Testis (tissue), 5 donors: ENCODE results near the gene TIMM23B. TPM values are rescaled to one million over a fixed set of nuclear protein-coding genes. Genes with fewer than 3 reads are reported as not detected.
"Not testable (repeated sequence)": the region's sequence is repeated elsewhere in the genome, so short reads cannot be mapped to it uniquely, and the experiment has no call there.

Source experiments
- DNase-seq: peaks from one replicate; pipeline ENCODE4 v3.0.0-alpha.2; 2019
- H3K27ac ChIP-seq, 2 donors: fragments of 200-600 bp; sonication (generic); one replicate each; pipeline ENCODE4 v1.5.1; 2019
- H3K27me3 ChIP-seq: fragments of 200-600 bp; sonication (generic); one replicate; pipeline ENCODE4 v1.5.1; 2019
- H3K36me3 ChIP-seq: fragments of 200-600 bp; sonication (generic); one replicate; pipeline ENCODE4 v1.5.1; 2017; ENCODE audit warnings: low read depth; ENCODE audit errors: missing control alignments
- H3K4me1 ChIP-seq: fragments of 200-600 bp; sonication (generic); one replicate; pipeline ENCODE4 v1.5.1; 2019
- H3K4me3 ChIP-seq, 2 donors: fragments of 200-600 bp; sonication (generic); one replicate each; pipeline ENCODE4 v1.5.1; 2017 to 2019
- H3K9me3 ChIP-seq: fragments of 200-600 bp; sonication (generic); one replicate; pipeline ENCODE4 v1.5.1; 2017
- WGBS, 2 donors: methylation state at CpG; one replicate each; pipeline ENCODE4 v1.1.5; 2018; 5-methylcytosine and 5-hydroxymethylcytosine counted together
- intact Hi-C: fragments of 100-400 bp; cut with DNase I; formaldehyde crosslinking; loops from one replicate; pipeline ENCODE4 v1.15.1; 2023; ENCODE audit warnings: low total_unique reads
- long read RNA-seq, 2 donors: transcript quantifications; one replicate each; lab custom pipeline, GENCODE V29; 2026
- polyA plus RNA-seq: library from polyadenylated mRNA; stranded (reverse); fragments of 350-450 nt; fragmentation: Illumina TruSeq; extraction: RNeasy Lipid Tissue Mini Kit (QIAGEN cat#74804); gene quantifications from one replicate; pipeline ENCODE4 v1.2.3, GENCODE V29; 2014; ENCODE audit warnings: low read depth, low replicate concordance; ENCODE audit not compliant: insufficient read depth
- total RNA-seq, 2 donors: library from RNA; depleted of rRNA; stranded (reverse); fragments of >200 nt; gene quantifications; one replicate each; pipeline ENCODE4 v1.2.3, GENCODE V29; 2016

Gene TIMM23B, protein sequence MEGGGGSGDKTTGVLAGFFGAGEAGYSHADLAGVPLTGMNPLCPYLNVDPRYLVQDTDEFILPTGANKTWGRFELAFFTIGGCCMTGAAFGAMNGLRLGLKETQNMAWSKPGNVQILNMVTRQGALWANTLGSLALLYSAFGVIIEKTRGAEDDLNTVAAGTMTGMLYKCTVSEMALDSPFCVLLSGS
- total RNA-seq (10 to 100 TPM; 31.3 to 40.4 TPM), polyA plus RNA-seq (15.9 TPM)
- long read RNA-seq, donor 1, partial matches to known transcripts: 0 of 2 reads
- long read RNA-seq, donor 1, other reads (novel, unspliced or antisense): 0 of 2 reads
- long read RNA-seq, donor 2, partial matches to known transcripts: 0 of 2 reads
- long read RNA-seq, donor 2, other reads (novel, unspliced or antisense): 0 of 2 reads

- peak within 1 kb of the TSS; percentile 87 to 88 for H3K4me3 ChIP-seq
- H3K27ac ChIP-seq: peak within 1 kb of the TSS; percentile 14 to 61
- H3K9me3 ChIP-seq, H3K4me1 ChIP-seq, H3K27me3 ChIP-seq, H3K36me3 ChIP-seq, intact Hi-C loops: not testable (repeated sequence)
- peak; percentile 86 for DNase-seq
- WGBS, 2 donors: 0% methylated on average over 17 to 46 of the region's 81 CpGs
Observed at GRCh38 chr10:49941447-49942338, at the start of gene TIMM23B, which contains the start of gene PARG. Gene TIMM23B (plus strand): TSS chr10:49942053. CDS start chr10:49942195, 142 bp downstream. Gene PARG (minus strand): TSS chr10:49942027. CDS start chr10:49941725, 302 bp downstream.

GRCh38 chr10:49899999-49900398, 41.9 kb upstream of the TIMM23B start:
- DNase-seq, H3K27me3 ChIP-seq, H3K4me3 ChIP-seq, H3K36me3 ChIP-seq, intact Hi-C loops, H3K9me3 ChIP-seq, H3K4me1 ChIP-seq, H3K27ac ChIP-seq: not testable (repeated sequence)
- 56 to 86% methylated on average over 1 of the region's 2 CpGs for WGBS, 2 donors

GRCh38 chr10:49900406-49900805, 41.4 kb upstream of the TIMM23B start:
- H3K4me3 ChIP-seq, DNase-seq, H3K36me3 ChIP-seq, H3K9me3 ChIP-seq, H3K27ac ChIP-seq, H3K27me3 ChIP-seq, intact Hi-C loops, H3K4me1 ChIP-seq: not testable (repeated sequence)
- 88 to 90% methylated on average over 3 of the region's 3 CpGs for WGBS, 2 donors

DNA sequence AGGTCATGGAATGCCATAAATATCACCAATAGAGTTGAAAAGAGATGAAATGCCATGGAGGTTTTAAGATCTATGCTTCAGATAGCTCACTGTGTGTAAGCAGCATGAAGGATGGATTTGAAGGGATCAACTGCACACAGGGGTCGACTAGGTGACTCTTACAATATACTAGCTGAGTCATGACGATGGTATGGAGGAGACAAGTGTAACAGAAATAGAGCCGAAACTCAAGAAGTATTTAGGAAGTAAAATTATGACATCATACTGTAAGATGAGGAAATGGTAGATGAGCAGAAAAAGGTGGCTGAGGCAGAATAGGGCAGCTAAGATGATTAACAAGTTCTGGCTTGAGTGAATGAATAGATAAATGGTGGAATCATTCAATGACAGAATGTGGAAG, 38.0 kb upstream of the TIMM23B start:
- DNase-seq, H3K4me1 ChIP-seq, H3K9me3 ChIP-seq, H3K4me3 ChIP-seq, H3K27me3 ChIP-seq, intact Hi-C loops, H3K27ac ChIP-seq, H3K36me3 ChIP-seq: not testable (repeated sequence)
- WGBS, 2 donors: 89 to 99% methylated on average over 3 of the region's 3 CpGs

DNA sequence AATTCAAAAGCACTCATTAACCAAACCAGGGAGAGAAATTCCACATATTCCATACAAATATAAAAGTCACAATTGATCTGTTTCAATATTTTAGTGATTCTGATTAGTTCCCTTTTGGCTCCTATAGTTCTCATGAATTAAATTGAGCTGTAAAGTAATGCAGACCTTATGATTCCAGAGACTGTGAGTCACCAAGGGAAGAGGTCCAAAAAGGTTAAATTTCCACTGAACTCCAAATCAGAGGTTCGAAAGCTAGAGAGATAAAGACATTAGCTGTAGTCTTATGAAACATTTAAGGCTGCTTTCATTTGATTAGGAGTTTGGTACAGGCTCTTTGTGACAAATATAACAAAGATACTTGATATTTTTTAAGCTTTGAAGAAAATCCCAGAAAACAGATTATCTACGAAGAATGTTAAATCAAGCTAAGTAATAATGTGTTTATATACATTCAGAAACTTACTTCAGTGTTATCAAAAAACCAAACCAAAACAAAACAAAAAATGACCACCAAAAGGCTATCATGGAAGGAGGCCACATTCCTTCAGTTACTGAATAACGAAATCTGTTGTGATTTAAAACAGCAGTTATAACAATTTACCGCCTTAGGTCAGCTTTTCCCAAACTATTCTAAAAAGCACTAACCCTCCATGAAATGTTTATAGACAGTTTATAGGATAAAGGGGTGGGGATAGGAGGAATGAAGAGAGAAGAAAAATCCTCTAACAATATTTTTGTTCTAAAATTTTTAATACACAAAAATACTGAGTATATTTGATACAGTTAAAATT, 33.4 kb upstream of the TIMM23B start:
- H3K9me3 ChIP-seq, H3K27me3 ChIP-seq, intact Hi-C loops, H3K4me3 ChIP-seq, H3K36me3 ChIP-seq, DNase-seq, H3K27ac ChIP-seq, H3K4me1 ChIP-seq: not testable (repeated sequence)
- 67 to 70% methylated on average over 3 to 4 of the region's 4 CpGs for WGBS, 2 donors

DNA sequence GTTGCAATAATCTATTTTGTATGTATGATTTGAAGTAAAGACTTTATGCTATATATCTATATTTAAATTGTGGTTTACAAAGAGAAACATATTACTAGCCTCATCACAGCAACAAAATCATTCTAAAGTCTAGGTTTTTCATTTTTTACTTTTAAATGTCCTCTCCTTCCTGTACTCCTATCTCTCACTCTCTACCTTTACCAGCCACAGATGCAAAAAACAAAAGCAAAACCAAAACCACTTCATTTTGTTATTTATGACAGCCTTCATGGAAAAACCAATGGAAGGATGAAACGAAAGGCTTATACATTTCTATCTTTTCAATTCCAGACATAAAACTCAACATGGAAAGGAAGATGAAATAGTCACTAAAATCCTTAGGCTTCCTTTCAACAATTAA, 31.6 kb upstream of the TIMM23B start:
- H3K9me3 ChIP-seq, intact Hi-C loops, H3K4me3 ChIP-seq, DNase-seq, H3K4me1 ChIP-seq, H3K27me3 ChIP-seq, H3K36me3 ChIP-seq, H3K27ac ChIP-seq: not testable (repeated sequence)
- WGBS, 2 donors: no CpG with 5 or more reads among the region's 1 CpG

DNA sequence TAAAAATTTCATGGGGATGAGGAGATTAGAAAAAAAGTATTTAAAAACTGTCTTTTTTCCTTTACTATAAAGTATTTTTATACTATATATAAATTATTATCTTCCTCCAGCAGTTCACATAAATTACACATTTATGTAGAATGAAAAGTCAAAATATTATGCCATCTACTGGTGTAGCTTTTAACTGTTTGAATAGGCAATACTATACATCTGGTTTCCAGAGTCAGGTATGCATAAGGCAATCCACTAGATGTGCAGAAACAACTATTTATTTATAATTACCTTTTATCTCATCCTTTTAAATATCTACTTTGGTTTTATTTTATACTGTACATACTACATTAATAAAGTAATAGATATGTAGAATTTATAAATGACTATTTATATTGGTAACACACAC, 25.4 kb upstream of the TIMM23B start:
- H3K4me1 ChIP-seq, H3K27me3 ChIP-seq, H3K4me3 ChIP-seq, H3K9me3 ChIP-seq, intact Hi-C loops, H3K27ac ChIP-seq, DNase-seq, H3K36me3 ChIP-seq: not testable (repeated sequence)

DNA sequence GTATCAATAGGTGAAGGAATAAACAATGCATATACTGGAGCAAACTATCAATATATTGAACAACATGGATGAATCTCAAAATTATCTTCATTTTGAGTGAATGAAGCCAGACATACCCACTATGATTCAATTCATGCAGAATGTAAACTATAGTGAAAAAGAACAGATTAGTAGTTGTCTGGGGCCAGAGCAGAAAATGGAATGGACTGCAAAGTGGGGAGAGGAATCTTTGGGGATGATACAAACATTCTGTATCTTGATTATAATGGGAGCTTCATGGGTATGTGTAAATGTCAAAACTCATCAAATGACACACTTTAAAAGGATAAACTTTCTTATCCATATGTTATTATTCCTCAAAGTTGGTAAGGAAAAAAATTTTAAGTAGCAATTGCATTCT, 23.9 kb upstream of the TIMM23B start:
- DNase-seq, intact Hi-C loops: not testable (repeated sequence)

DNA sequence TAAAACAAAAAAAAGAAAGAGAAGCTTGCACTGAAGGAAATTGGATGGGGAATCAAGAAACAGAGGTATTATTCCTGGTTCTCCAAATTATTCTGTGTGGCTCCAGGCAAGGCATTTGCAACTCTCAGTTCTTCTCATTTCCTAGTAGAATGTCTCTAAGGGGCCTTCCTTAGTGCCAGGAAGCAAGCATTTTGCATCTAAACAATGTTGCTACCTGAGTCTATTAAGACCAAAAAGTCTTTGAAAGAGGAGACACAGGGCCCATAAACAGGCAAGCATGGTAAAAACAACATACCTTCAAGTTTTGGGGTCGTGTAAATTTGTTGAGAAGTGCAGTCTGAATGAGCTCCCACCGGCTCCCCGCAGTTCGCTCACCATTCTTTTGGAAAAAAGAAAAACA, 19.8 kb upstream of the TIMM23B start:
- WGBS, 2 donors: 51 to 56% methylated on average over 4 of the region's 4 CpGs
- H3K27ac ChIP-seq, H3K4me3 ChIP-seq, DNase-seq, H3K27me3 ChIP-seq, intact Hi-C loops, H3K9me3 ChIP-seq, H3K4me1 ChIP-seq, H3K36me3 ChIP-seq: not testable (repeated sequence)

More for the DNA sequence above, 23.9 kb upstream of the TIMM23B start:
- H3K4me3 ChIP-seq, H3K9me3 ChIP-seq, H3K27ac ChIP-seq, H3K4me1 ChIP-seq, H3K36me3 ChIP-seq, H3K27me3 ChIP-seq: not testable (repeated sequence)

GRCh38 chr10:49923572-49923971, 18.3 kb upstream of the TIMM23B start:
- H3K36me3 ChIP-seq, H3K27me3 ChIP-seq, DNase-seq, H3K9me3 ChIP-seq, intact Hi-C loops, H3K4me3 ChIP-seq, H3K4me1 ChIP-seq, H3K27ac ChIP-seq: not testable (repeated sequence)
- WGBS, 2 donors: 78 to 95% methylated on average over 4 of the region's 4 CpGs

DNA sequence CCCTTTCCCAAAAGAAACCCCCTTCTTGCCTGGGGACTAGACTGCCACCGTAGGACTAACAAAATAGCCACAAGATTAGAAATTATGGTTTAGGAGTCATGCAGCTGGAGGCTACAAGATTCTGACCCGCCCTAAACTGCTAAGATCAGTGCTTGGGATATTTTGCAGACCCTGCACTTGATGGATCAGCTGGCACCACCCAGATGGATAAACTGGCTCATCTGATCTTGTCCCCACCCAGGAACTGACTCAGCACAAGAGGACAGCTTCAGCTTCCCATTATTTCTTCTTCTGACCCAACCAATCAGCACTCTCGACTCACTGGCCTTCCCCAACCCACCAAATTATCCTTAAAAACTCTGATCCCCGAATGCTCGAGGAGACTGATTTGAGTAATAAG, 10.6 kb upstream of the TIMM23B start:
- DNase-seq, H3K4me3 ChIP-seq, H3K9me3 ChIP-seq, H3K4me1 ChIP-seq, intact Hi-C loops, H3K36me3 ChIP-seq, H3K27me3 ChIP-seq, H3K27ac ChIP-seq: not testable (repeated sequence)
- WGBS, 2 donors: 81 to 90% methylated on average over 5 of the region's 5 CpGs
